GM13977 (cell line): ENCODE measurements around the gene INO80E.

Experiments used
- DNase-seq: peaks from one replicate; pipeline ENCODE4 v3.0.0; 2012; ENCODE audit warnings: low spot score
- in situ Hi-C: fragments of 300-500 bp; cut with MboI; formaldehyde crosslinking; loops from one replicate; pipeline ENCODE4 v1.12.0; 2022; ENCODE audit warnings: low sequenced_read_pairs, low pct_unique_long_range_greater_than_20kb, mixed read lengths, inconsistent platforms; ENCODE audit not compliant: unreplicated experiment
- TF ChIP-seq, protein P1 (sequence below): IDR thresholded peaks from 2 replicates; pipeline ENCODE4 v1.5.1; 2012; ENCODE audit warnings: mild to moderate bottlenecking, control low read depth; ENCODE audit not compliant: insufficient read depth; ENCODE audit errors: extremely low read depth, missing control alignments

Gene INO80E

DNA sequence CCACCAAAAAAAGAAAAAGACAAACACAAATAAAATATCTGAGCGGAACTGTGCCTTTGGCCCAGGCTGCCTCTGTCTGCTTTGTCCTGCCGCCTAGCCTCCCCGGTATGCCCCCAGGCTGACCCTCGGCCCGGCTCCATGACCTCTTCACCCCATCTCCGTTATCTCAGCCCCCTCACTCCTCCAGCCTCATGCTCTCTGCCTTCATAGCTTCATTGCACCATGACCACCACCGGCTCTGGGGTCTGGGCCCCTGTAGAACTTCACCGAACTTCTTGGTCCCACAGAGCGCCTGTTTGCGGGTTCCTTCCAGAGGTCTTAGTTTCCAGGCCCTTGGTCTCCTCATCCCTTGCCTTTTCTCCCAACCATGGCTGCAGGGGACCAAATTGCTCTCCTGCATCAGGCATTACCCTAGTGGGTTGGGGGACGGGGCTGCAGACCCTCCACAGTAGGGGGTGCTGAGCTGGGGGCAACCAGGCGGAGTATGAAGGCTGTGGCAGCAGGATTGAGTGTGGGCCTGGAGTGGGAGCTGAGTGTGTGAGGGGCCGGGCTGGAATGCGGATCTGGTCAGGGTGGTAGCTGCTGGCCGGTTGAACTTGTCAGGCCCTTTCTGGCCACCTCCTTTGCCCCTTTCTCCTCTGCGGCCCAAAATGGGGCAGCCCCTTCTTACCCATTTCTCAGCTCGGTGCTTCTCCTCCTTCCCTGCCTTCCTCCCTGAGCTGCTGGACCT, 7.5 kb upstream of the INO80E start:
- in situ Hi-C loops = no loop called here
- no peak for DNase-seq
- TF ChIP-seq, protein P1, sequence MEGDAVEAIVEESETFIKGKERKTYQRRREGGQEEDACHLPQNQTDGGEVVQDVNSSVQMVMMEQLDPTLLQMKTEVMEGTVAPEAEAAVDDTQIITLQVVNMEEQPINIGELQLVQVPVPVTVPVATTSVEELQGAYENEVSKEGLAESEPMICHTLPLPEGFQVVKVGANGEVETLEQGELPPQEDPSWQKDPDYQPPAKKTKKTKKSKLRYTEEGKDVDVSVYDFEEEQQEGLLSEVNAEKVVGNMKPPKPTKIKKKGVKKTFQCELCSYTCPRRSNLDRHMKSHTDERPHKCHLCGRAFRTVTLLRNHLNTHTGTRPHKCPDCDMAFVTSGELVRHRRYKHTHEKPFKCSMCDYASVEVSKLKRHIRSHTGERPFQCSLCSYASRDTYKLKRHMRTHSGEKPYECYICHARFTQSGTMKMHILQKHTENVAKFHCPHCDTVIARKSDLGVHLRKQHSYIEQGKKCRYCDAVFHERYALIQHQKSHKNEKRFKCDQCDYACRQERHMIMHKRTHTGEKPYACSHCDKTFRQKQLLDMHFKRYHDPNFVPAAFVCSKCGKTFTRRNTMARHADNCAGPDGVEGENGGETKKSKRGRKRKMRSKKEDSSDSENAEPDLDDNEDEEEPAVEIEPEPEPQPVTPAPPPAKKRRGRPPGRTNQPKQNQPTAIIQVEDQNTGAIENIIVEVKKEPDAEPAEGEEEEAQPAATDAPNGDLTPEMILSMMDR = no peak

DNA sequence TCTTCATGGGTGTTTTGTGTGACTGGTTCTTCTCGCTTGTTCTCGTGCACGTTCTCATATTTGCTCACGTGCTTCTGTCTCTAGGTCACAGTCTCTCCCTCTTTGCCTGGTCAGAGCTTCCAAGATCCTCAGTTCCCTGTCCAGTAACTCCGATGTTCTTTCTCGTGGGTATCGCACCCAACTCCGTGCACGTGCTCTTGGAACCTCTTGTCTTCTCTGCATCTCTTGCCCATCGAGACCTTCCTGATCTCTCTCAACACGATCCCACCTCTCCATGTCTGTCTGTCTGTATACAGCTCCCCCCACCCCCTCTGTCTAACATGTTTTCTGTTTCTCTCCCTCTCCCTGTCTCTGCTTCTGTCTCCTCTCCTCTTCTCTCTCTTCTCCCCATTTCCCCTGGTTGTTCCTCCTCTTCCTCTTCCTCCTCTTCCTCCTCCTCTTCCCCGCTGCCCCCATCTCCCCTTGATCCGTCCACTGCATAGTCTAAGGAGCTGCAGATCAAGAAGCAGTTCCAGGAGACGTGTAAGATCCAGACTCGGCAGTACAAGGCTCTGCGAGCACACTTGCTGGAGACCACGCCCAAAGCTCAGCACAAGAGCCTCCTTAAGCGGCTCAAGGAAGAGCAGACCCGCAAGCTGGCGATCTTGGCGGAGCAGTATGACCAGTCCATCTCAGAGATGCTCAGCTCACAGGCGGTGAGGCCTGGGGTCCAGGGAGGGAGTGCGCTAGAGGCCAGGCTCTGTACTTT, 6.8 kb upstream of the INO80E start:
- in situ Hi-C loops = no loop called here
- TF ChIP-seq, protein P1 = no peak
- DNase-seq = no peak

- in situ Hi-C loops = no loop called here
- TF ChIP-seq, protein P1 = no peak
- DNase-seq = no peak
Measured at GRCh38 chr16:29990034-29990433, 6.0 kb upstream of the INO80E start.

GRCh38 chr16:29990883-29991570, 5.0 kb upstream of the INO80E start:
- TF ChIP-seq, protein P1 = no peak
- no peak for DNase-seq
- in situ Hi-C loops = no loop called here

DNA sequence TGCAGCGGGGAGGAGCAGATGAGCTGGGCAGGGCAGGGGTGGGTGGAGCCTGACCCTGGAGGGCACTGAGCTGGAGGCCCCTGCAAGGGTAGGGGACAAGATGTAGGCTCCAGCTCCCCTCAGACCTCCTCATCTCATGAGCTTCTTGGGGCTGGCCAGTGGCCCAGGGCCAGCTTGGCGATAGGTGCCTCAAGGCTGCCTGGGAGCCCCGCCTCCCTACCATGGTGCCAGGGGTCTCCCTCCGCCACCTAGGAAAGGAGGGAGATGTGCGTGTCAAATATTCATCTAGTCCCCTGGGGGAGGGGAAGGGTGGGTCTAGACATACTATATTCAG, 4.5 kb upstream of the INO80E start:
- DNase-seq = no peak
- TF ChIP-seq, protein P1 = no peak
- in situ Hi-C loops = no loop called here

- TF ChIP-seq, protein P1 = no peak
- DNase-seq = no peak
- in situ Hi-C loops = no loop called here
Measured at GRCh38 chr16:29992344-29992967, 3.6 kb upstream of the INO80E start.
